GM10248 (cell line): ENCODE measurements around the gene EYA3.

ENCODE experiments used
- CTCF ChIA-PET: fragments of 300-600 bp; sonication (Branson Sonifier 250); formaldehyde crosslinking; extraction: SDS; loops from one replicate; lab custom pipeline; 2021; ENCODE audit warnings: antibody characterized with exemption; lab: Yijun Ruan, JAX
- POLR2A ChIA-PET: fragments of 350-650 bp; sonication (Branson Sonifier 250); formaldehyde crosslinking; extraction: SDS; loops from one replicate; lab custom pipeline; 2020; ENCODE audit warnings: antibody characterized with exemption; lab: Yijun Ruan, JAX
- DNase-seq: peaks from one replicate; pipeline ENCODE4 v3.0.0; 2012; ENCODE audit errors: extremely low spot score
- TF ChIP-seq, protein P1 (sequence below): IDR thresholded peaks from 2 replicates; pipeline ENCODE4 v1.5.1; 2012; ENCODE audit warnings: mild to moderate bottlenecking, low read depth; ENCODE audit errors: extremely low read depth, missing control alignments, control extremely low read depth

The EYA3 gene

DNA sequence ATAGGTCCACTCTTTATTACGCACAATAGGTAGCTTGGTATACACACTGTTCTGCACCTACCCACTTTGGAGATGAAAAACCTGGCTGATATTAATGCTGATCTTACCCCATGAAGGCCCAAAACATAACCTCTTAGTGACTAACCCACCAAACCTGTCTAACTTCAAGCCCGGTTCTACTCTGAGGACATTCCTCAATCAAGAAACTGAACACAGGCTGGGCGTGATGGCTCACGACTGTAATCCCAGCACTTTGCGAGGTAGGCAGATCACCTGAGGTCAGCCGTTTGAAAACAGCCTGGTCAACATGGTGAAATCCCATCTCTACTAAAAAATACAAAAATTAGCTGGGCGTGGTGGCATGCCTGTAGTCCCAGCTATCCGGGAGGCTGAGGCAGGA lies 50.5 kb downstream of the EYA3 start:
- TF ChIP-seq, protein P1, sequence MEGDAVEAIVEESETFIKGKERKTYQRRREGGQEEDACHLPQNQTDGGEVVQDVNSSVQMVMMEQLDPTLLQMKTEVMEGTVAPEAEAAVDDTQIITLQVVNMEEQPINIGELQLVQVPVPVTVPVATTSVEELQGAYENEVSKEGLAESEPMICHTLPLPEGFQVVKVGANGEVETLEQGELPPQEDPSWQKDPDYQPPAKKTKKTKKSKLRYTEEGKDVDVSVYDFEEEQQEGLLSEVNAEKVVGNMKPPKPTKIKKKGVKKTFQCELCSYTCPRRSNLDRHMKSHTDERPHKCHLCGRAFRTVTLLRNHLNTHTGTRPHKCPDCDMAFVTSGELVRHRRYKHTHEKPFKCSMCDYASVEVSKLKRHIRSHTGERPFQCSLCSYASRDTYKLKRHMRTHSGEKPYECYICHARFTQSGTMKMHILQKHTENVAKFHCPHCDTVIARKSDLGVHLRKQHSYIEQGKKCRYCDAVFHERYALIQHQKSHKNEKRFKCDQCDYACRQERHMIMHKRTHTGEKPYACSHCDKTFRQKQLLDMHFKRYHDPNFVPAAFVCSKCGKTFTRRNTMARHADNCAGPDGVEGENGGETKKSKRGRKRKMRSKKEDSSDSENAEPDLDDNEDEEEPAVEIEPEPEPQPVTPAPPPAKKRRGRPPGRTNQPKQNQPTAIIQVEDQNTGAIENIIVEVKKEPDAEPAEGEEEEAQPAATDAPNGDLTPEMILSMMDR = no peak
- no peak for DNase-seq
- ChIA-PET POLR2A (no interaction called here), CTCF (interaction anchor here (0.7 to 1.7 kb wide), 5 partner anchors 14 to 263 kb away, joined by 3 to 5 read pairs (median 3); no protein-coding TSS in a partner anchor)

- ChIA-PET CTCF (interaction anchor here (0.7 to 1.7 kb wide), 8 partner anchors 15 to 262 kb away, joined by 3 to 5 read pairs (median 3); no protein-coding TSS in a partner anchor), POLR2A (no interaction called here)
- DNase-seq = no peak
- TF ChIP-seq, protein P1 = no peak
Observed at GRCh38 chr1:28037206-28037605, 51.2 kb downstream of the EYA3 start.

DNA sequence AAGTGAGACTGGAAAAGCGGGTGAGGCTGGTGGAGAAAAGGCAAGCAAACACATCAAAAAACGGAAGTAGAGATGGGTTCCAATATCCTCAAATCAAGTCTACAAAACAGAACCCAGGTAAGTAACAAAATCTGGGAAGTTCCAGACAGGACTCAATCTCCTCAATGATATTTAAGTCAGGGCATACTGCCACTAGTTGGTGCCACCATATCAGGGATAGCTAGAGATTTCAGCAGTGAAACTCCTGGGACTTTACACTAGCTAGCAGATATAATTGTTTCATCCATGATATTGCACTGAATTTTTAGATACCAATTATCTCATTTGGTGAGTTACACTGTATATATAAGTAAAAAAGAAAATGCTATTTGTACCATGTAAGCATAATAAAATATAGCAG lies 52.0 kb downstream of the EYA3 start:
- CTCF ChIA-PET = interaction anchor here (1.1 to 1.7 kb wide), 5 partner anchors 12 to 98 kb away, joined by 3 to 4 read pairs (median 3); no protein-coding TSS in a partner anchor
- no peak for DNase-seq
- POLR2A ChIA-PET = no interaction called here
- TF ChIP-seq, protein P1 = no peak

DNA sequence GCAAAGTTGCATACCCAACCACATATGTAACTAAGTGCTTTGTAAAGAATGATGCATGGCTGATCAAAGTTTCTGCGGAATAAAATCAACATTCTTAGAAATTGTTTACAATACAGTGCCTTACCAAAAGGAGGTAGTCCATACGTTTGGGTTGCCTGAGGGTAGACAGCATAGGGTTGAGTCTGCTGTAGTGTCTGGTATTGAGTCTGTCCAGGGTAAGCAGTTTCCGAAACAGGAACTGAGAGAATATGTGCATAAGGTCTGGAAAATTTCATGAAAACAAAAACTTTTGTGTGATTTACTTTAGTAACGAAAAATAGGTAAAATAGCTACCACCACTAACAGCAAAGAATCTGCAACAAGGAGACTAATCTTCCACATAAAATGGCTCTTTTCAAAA lies 53.0 kb downstream of the EYA3 start:
- TF ChIP-seq, protein P1 = no peak
- ChIA-PET POLR2A (no interaction called here), CTCF (interaction anchor here (0.6 to 1.5 kb wide), 2 partner anchors 9 to 13 kb away, joined by 3 read pairs; no protein-coding TSS in a partner anchor)
- no peak for DNase-seq

DNA sequence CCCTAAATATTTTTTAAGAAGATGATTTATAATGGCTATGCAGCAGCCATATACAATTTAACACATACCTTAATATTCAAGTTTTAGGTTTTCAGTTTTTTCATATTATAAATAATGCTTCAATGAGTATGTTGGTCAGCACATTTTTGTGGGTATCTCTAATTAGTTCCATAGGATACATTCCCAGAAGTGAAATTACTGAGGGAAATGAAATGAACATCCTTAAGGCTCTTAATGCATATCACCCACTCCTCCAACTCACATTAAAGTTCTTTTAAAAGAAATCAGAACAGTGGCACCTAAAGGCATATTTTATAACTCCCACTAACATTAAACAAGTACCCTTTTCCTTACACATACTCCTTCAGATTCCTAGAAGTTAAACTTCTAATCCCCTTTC lies 56.1 kb downstream of the EYA3 start:
- CTCF ChIA-PET = interaction anchor here (0.9 to 1.9 kb wide), 4 partner anchors 10 to 177 kb away, joined by 3 to 7 read pairs (median 3); no protein-coding TSS in a partner anchor
- POLR2A ChIA-PET = interaction anchor here (0.5 kb wide), 1 partner anchor 61 kb away, joined by 3 read pairs; no protein-coding TSS in a partner anchor
- DNase-seq = no peak
- TF ChIP-seq, protein P1 = no peak

DNA sequence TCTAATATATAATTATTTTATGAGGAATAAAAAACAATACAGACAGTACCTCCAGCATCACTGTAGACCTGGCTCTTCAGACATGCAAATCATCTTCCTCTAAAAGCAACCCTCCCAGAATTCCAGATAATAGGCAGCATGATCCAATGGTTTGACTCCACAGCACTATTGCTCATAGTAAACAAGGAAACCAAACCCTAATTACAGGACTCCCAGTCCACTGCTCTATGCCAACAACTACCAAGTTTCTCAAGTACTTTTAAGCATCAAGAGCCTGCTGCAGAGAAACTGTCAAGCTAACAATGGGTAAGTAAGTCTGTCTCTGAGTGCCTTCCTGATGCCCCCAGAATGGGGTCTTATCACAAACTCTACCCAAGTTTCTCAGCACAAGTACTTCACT lies 57.2 kb downstream of the EYA3 start:
- no peak for DNase-seq
- TF ChIP-seq, protein P1 = no peak
- ChIA-PET POLR2A (no interaction called here), CTCF (interaction anchor here (1.9 kb wide), 1 partner anchor 178 kb away, joined by 7 read pairs; no protein-coding TSS in a partner anchor)
